HG03354 (cell line): ENCODE measurements around the gene LMO7.

Source experiments
- ATAC-seq: cut with Tn5 transposase; IDR thresholded peaks from one replicate; pipeline ENCODE4 v1.9.1; 2021; ENCODE audit warnings: mild to moderate bottlenecking; ENCODE audit not compliant: unreplicated experiment, poor library complexity, severe bottlenecking

LMO7 gene

GRCh38 chr13:75825161-75825560 is 189.0 kb downstream of the LMO7 start:
- ATAC-seq = no peak

DNA sequence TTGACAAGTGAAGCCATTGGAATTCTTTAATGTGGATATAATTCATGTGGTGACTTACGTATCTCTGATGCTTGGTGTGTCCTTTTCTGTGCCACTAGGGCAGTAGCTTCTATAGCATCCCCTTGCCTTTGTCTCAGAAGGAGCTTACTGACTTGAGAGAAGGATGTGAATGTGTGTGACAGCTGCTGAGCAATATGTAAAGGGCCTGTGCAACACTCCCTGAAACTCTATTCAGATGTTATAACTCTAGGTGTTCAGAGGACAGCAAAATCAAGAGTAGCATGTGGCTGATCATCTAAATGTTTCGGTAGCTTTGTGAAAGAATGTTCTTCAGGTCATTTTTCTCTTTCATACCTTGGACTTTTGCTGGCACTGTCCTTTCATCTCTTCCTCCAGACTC is 189.5 kb downstream of the LMO7 start:
- no peak for ATAC-seq

GRCh38 chr13:75826391-75826790 is 190.3 kb downstream of the LMO7 start:
- no peak for ATAC-seq

- ATAC-seq = no peak
These were observed 193.7 kb downstream of the LMO7 start for GRCh38 chr13:75829830-75830229.

DNA sequence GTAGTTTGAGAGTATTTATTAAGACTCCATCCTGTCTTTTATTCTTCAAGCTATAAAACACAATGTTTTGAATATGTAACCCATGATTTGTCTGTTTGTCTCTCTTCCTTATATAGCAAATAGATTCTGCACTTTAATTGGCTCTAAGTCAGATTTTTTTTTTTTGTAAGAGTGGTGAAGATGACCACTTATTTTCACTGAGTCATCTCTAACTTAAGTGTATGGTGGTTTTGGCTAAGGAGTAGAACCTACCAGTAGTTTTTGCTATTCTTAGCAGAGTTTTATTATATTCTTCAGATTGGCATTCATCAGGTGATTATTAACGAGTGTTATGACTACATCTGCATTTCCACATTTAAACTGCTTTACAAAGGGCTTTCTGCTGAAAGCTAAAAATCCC is 194.7 kb downstream of the LMO7 start:
- ATAC-seq = no peak

GRCh38 chr13:75831389-75831788 is 195.3 kb downstream of the LMO7 start:
- no peak for ATAC-seq

- ATAC-seq = no peak
These were observed 196.7 kb downstream of the LMO7 start for GRCh38 chr13:75832812-75833211.

GRCh38 chr13:75836441-75836840 is 200.3 kb downstream of the LMO7 start:
- no peak for ATAC-seq

- ATAC-seq = no peak
These were observed 202.4 kb downstream of the LMO7 start for GRCh38 chr13:75838366-75839005.

DNA sequence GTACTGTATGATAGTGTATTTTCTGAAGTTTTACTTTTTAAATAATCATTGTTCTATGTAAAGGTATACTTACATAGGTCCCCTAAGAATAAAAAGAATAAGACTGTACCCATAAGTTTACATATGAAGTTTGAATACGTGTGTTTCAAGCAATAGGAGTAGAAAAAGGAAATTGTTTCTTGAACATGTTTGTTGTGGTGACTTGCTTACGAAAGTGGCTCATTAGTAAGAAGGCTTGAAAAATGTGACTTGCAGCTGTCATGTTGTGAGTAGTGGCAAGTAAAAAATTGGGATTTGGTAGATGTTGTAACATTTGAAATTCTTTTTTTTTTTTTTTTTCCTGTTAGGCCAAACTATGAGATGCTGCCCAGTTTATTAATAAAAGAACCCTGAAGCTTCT is 203.3 kb downstream of the LMO7 start:
- no peak for ATAC-seq

GRCh38 chr13:75841905-75842304 is 205.8 kb downstream of the LMO7 start:
- ATAC-seq = no peak

- no peak for ATAC-seq
These were observed 206.9 kb downstream of the LMO7 start for GRCh38 chr13:75843074-75843473.

DNA sequence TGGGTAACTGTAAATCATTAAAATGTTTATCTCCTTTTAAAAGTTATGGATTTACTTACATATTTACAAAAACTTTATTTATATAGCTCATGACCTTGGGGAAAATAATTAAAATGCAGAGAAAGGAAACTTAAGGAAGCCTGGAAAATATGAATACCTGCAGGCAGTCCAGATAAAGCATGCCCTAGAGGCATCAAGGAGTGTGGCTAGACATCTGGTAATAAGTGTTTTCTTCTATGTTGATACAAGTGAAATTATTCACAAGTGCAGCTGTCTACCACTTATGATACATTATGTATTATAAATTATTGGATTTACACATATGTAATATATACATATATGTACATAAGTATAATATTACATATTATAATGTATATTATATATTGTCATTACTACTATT is 207.9 kb downstream of the LMO7 start:
- no peak for ATAC-seq

DNA sequence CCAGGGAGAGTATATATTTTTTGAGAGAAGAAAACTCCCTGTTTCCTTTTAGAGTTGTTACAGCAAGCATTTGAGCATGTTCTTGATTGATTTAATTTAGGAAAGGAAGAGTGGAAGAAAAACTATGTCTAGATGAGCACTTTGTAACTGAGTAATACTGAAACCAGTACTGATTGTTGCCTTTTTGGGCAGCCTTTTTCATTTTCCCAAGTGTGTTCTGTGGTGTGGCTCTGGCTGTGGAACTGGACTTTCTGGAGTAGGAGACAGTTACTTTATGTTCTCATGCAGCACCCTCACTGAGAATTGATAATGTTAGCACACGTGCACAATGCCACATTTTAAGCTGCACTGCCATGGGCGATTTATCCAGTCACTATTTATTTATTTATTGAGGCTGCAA is 211.5 kb downstream of the LMO7 start:
- no peak for ATAC-seq

- no peak for ATAC-seq
These were observed 214.8 kb downstream of the LMO7 start for GRCh38 chr13:75850916-75851315.

DNA sequence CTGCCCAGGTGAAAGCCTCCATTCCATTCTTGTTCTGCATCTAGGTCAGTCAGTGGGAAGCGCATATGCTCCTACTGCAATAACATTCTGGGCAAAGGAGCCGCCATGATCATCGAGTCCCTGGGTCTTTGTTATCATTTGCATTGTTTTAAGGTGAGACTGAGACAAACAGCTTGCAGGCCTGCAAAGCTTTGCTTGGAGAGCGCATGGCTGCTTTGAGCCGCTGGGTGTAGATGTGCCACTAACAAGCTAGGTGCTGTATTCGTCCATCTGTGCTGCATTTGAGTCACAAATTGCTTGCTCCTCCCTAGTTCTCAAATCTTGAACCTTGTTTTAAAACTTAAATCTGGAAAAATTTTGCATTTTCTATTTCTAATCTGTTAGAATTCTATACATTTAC is 219.1 kb downstream of the LMO7 start:
- ATAC-seq = no peak

DNA sequence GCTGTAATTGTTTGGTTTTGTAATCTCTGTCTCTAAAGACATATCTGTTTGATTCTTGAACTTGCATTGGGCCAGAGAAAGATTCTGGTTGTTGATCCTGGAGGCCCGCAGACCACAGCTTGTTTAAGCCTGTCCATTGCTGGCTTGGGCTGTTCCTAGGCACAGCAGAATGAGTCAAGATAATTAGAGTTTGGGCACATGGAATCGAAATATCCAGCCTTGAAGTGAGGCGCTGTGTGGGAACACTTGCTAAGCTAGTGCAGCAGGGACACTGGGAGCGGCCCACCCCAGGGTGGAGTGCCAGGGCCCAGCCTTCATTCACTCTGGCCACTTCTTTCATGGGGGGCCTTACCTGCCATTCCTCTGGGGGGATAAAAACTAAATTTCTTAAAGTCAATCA is 219.7 kb downstream of the LMO7 start:
- no peak for ATAC-seq

- no peak for ATAC-seq
These were observed 221.2 kb downstream of the LMO7 start for GRCh38 chr13:75857291-75857690.

- no peak for ATAC-seq
These were observed 224.8 kb downstream of the LMO7 start for GRCh38 chr13:75860935-75861334.

DNA sequence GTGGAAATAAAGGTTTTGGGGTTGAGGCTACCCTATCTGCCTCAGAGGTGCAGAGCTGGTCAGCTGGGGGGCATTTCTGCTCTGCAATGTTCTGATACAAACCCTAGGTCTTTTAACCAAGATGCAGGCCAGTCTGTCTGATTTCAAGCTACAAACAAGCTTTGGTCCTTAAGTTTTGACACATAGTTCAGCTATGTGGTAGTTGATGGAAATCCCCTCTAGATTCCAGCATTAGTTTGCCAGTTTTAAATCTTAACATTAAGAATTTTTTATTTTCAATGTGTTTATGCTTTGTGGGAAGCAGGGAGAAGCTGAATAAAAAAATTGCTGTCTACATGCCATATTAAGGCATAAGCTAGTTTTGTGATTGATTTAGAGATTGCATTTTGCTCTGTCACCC is 225.7 kb downstream of the LMO7 start:
- ATAC-seq = no peak

DNA sequence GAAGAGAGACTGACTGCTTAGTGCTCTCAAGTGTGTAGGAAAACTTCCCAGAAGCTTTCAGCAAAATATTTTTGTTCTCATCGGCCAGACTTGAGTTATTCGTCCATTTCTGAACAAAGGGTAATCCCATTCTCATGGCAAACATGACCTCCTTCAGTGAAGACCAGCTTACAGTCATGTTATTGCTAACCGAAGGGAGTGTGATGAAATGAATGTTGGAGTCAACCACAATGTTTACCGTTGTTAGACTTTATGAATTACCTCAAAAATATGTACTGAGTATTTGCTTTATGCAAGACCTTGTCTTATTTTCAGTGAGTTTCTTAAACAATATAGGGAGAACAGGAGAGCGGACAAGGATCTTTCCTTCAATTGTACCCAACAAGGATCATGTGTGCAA is 228.6 kb downstream of the LMO7 start:
- no peak for ATAC-seq

- no peak for ATAC-seq
These were observed 231.4 kb downstream of the LMO7 start for GRCh38 chr13:75867379-75868117.
